Chondrocyte (in vitro differentiated cells): ENCODE measurements around the gene ZGRF1. TPM values are rescaled to one million over a fixed set of nuclear protein-coding genes. Genes with fewer than 3 reads are reported as not detected.

Experiments
- DNase-seq: peaks from one replicate; pipeline ENCODE4 v3.0.0; 2021; ENCODE audit warnings: mixed read lengths, low spot score
- H3K27ac Mint-ChIP-seq: one replicate; pipeline ENCODE4 v1.8.0; 2021; ENCODE audit warnings: mild to moderate bottlenecking, moderate library complexity, mixed read lengths; ENCODE audit not compliant: unreplicated experiment
- H3K27me3 Mint-ChIP-seq: 2 replicates; pipeline ENCODE4 v1.8.0; 2021; ENCODE audit warnings: low read depth, mixed read lengths
- H3K36me3 Mint-ChIP-seq: 2 replicates; pipeline ENCODE4 v1.8.0; 2021; ENCODE audit warnings: low read depth, mixed read lengths
- H3K4me1 Mint-ChIP-seq: 2 replicates; pipeline ENCODE4 v1.8.0; 2021; ENCODE audit warnings: low read depth, mild to moderate bottlenecking, mixed read lengths
- H3K4me3 Mint-ChIP-seq: one replicate; pipeline ENCODE4 v1.8.0; 2021; ENCODE audit warnings: mild to moderate bottlenecking, moderate library complexity, mixed read lengths; ENCODE audit not compliant: unreplicated experiment
- H3K9me3 Mint-ChIP-seq: 2 replicates; pipeline ENCODE4 v1.8.0; 2021; ENCODE audit warnings: low read depth, mixed read lengths
- CTCF ChIP-seq: fragments of 200-600 bp; sonication (generic); IDR thresholded peaks from 2 replicates; pipeline ENCODE4 v1.5.0; 2021; ENCODE audit warnings: antibody characterized with exemption, mild to moderate bottlenecking, moderate library complexity
- long read RNA-seq: library from polyadenylated mRNA; stranded (forward); transcript quantifications from one replicate; pipeline ENCODE4 v2.0.0, GENCODE V29; 2021
- total RNA-seq: library from RNA; stranded (reverse); gene quantifications from 3 replicates; pipeline ENCODE4 v1.2.1, GENCODE V29; 2021

The ZGRF1 gene
- 4.2 to 9.1 TPM (median 4.3 TPM) in 3 replicates for total RNA-seq
- long read RNA-seq, partial matches to known transcripts, result 1 of 4 reads
- long read RNA-seq, other reads (novel, unspliced or antisense), result 3 of 4 reads

- H3K4me1 Mint-ChIP-seq, result peaks cover 4% of the 10 kb centered on the region
- no peak within 1 kb of the TSS for H3K27ac Mint-ChIP-seq
- H3K27me3 Mint-ChIP-seq, result no peaks in the 10 kb centered on the region
- peak; percentile 85 for TF ChIP-seq CTCF
- H3K9me3 Mint-ChIP-seq, result no peaks in the 10 kb centered on the region
- H3K36me3 Mint-ChIP-seq, result peaks cover 2% of the 10 kb centered on the region
- peak; percentile 99 for DNase-seq
- no peak within 1 kb of the TSS for H3K4me3 Mint-ChIP-seq
These were observed at the start of gene ZGRF1, which contains the start of gene LARP7 for GRCh38 chr4:112636688-112637551. Gene ZGRF1, minus strand, starts transcription at chr4:112636909. Its CDS starts 3,733 bp downstream, at chr4:112633176. Gene LARP7, plus strand, starts transcription at chr4:112637143. Its CDS starts 7,527 bp downstream, at chr4:112644670.

- no peaks in the 10 kb centered on the region for H3K9me3 Mint-ChIP-seq
- no peak for DNase-seq
These were observed 44.3 kb upstream of the ZGRF1 start for GRCh38 chr4:112680996-112681395.

GRCh38 chr4:112677519-112678091 lies 40.9 kb upstream of the ZGRF1 start:
- no peak for TF ChIP-seq CTCF
- Mint-ChIP-seq H3K4me3 (no peak overlapping the region), H3K27ac (no peak overlapping the region), H3K4me1 (no peaks in the 10 kb centered on the region), H3K27me3 (peaks cover 2% of the 10 kb centered on the region), H3K36me3 (no peaks in the 10 kb centered on the region), H3K9me3 (no peaks in the 10 kb centered on the region)
- no peak for DNase-seq

More at GRCh38 chr4:112680996-112681395, 44.3 kb upstream of the ZGRF1 start:
- Mint-ChIP-seq H3K27me3 (no peaks in the 10 kb centered on the region), H3K27ac (no peak overlapping the region), H3K4me1 (no peaks in the 10 kb centered on the region), H3K4me3 (no peak overlapping the region), H3K36me3 (no peaks in the 10 kb centered on the region)
- no peak for TF ChIP-seq CTCF

GRCh38 chr4:112674376-112674775 lies 37.7 kb upstream of the ZGRF1 start:
- no peak overlapping the region for H3K27ac Mint-ChIP-seq
- H3K36me3 Mint-ChIP-seq, result no peaks in the 10 kb centered on the region
- TF ChIP-seq CTCF, result no peak
- H3K4me3 Mint-ChIP-seq, result no peak overlapping the region
- no peaks in the 10 kb centered on the region for H3K9me3 Mint-ChIP-seq
- no peak for DNase-seq
- peaks cover 11% of the 10 kb centered on the region for H3K4me1 Mint-ChIP-seq
- H3K27me3 Mint-ChIP-seq, result peaks cover 2% of the 10 kb centered on the region

GRCh38 chr4:112673686-112674085 lies 37.0 kb upstream of the ZGRF1 start:
- no peaks in the 10 kb centered on the region for H3K9me3 Mint-ChIP-seq

More at GRCh38 chr4:112673686-112674085, 37.0 kb upstream of the ZGRF1 start:
- Mint-ChIP-seq H3K4me1 (peaks cover 11% of the 10 kb centered on the region), H3K36me3 (no peaks in the 10 kb centered on the region), H3K27me3 (peaks cover 2% of the 10 kb centered on the region), H3K4me3 (no peak overlapping the region), H3K27ac (no peak overlapping the region)
- TF ChIP-seq CTCF, result no peak
- no peak for DNase-seq
